Panc1 (cell line): ENCODE measurements around the gene ZNF691.

Experiments
- CTCF ChIP-seq: fragments of 450-650 bp; IDR thresholded peaks from 2 replicates; pipeline ENCODE4 v1.5.1; 2017; ENCODE audit warnings: mild to moderate bottlenecking
- POLR2AphosphoS5 ChIP-seq: IDR thresholded peaks from 2 replicates; pipeline ENCODE4 v1.6.1; 2012; ENCODE audit warnings: mild to moderate bottlenecking, low read depth, low read length, moderate library complexity
- REST ChIP-seq, 2 experiments: IDR thresholded peaks; 2 replicates each; pipeline ENCODE4 v1.6.1; 2011 to 2012; ENCODE audit warnings: low read depth in 2 of 2, control low read depth in 1 of 2, low read length in 1 of 2, mild to moderate bottlenecking in 1 of 2, moderate library complexity in 1 of 2; ENCODE audit not compliant: insufficient read depth in 1 of 2
- SIN3A ChIP-seq: IDR thresholded peaks from 2 replicates; pipeline ENCODE4 v1.6.1; 2012; ENCODE audit warnings: low read depth, mild to moderate bottlenecking, low read length, moderate library complexity, borderline replicate concordance; ENCODE audit not compliant: insufficient read depth
- TCF7L2 ChIP-seq: IDR thresholded peaks from 2 replicates; pipeline ENCODE4 v1.6.1; 2011; ENCODE audit warnings: mild to moderate bottlenecking, low read depth, low read length, inconsistent platforms

GRCh38 chr1:42806593-42806992 lies 39.8 kb upstream of the ZNF691 start:
- TF ChIP-seq CTCF (no peak), TCF7L2 (no peak), POLR2AphosphoS5 (no peak), REST (IDR thresholded peaks at IDR 0.05; ENCODE audit: insufficient read depth in 1 of 2, low read depth in 2 of 2, low read length in 1 of 2) (no peak), SIN3A (no peak)
